NT2/D1 (cell line): ENCODE measurements around the gene ARPIN.

Experiments
- SUZ12 ChIP-seq: IDR thresholded peaks from 2 replicates; pipeline ENCODE4 v1.6.1; 2011; ENCODE audit not compliant: insufficient read length, insufficient read depth; ENCODE audit errors: extremely low read depth
- YY1 ChIP-seq: IDR thresholded peaks from 2 replicates; pipeline ENCODE4 v1.6.1; 2011; ENCODE audit not compliant: insufficient read length, insufficient read depth
- ZNF274 ChIP-seq: IDR thresholded peaks from 2 replicates; pipeline ENCODE4 v1.6.1; 2011; ENCODE audit warnings: mild to moderate bottlenecking, low read depth, low read length

- TF ChIP-seq YY1 (no peak), ZNF274 (no peak), SUZ12 (no peak)
Measured at GRCh38 chr15:89847101-89847500, 65.7 kb downstream of the ARPIN start.
